SU-DHL-6 (cell line): ENCODE data around the gene DIAPH3.

ENCODE experiments used
- CTCF ChIP-seq: fragments of 200-600 bp; sonication (generic); IDR thresholded peaks from one replicate; pipeline ENCODE4 v1.5.1; 2017; ENCODE audit warnings: antibody characterized with exemption, mild to moderate bottlenecking, low read length, moderate library complexity; ENCODE audit not compliant: insufficient read depth, poor library complexity, severe bottlenecking
- EZH2phosphoT487 ChIP-seq: fragments of 200-600 bp; sonication (generic), shearing (Covaris generic); conservative IDR thresholded peaks from 2 replicates; pipeline ENCODE4 v1.6.1; 2018; ENCODE audit warnings: mild to moderate bottlenecking, antibody characterized with exemption, low read length, moderate library complexity, mixed read lengths

GRCh38 chr13:59750860-59751259 is 412.9 kb downstream of the DIAPH3 start:
- no peak for TF ChIP-seq CTCF
- TF ChIP-seq EZH2phosphoT487: no peak
